Right lobe of liver (tissue), 6 donors: ENCODE results near the gene CEACAM6. TPM values are rescaled to one million over a fixed set of nuclear protein-coding genes. Genes with fewer than 3 reads are reported as not detected.
"Not testable (repeated sequence)": the region's sequence is repeated elsewhere in the genome, so short reads cannot be mapped to it uniquely, and the experiment has no call there.

Experiments
- ATAC-seq, 4 donors: fragments of 200-7000 bp; cut with Tn5 transposase; one replicate each; pipeline ENCODE4 v1.9.1; 2020; ENCODE audit warnings: mild to moderate bottlenecking in 4 of 4, moderate library complexity in 4 of 4
- DNase-seq, 3 donors: peaks; one replicate each; pipeline ENCODE4 v3.0.0-alpha.2; 2020
- H3K27ac ChIP-seq, 3 donors: fragments of 200-600 bp; one replicate each; pipeline ENCODE4 v1.8.0; 2022
- H3K27me3 ChIP-seq, 2 donors: fragments of 200-600 bp; one replicate each; pipeline ENCODE4 v1.8.0; 2022
- H3K36me3 ChIP-seq, 4 donors: fragments of 200-600 bp; sonication (generic) in 1 of 4; one replicate each; pipeline versions ENCODE4 v1.5.1 to v1.8.0; 2017 to 2022; ENCODE audit warnings: control low read depth in 1 of 4
- H3K4me1 ChIP-seq, 4 donors: fragments of 200-600 bp; sonication (generic) in 1 of 4; one replicate each; pipeline versions ENCODE4 v1.5.1 to v1.8.0; 2017 to 2022; ENCODE audit warnings: control low read depth in 1 of 4
- H3K4me3 ChIP-seq, 3 donors: fragments of 200-600 bp; one replicate each; pipeline ENCODE4 v1.8.0; 2022
- H3K9me3 ChIP-seq, 4 donors: fragments of 200-600 bp; sonication (generic) in 1 of 4; one replicate each; pipeline versions ENCODE4 v1.5.1 to v1.8.0; 2017 to 2022; ENCODE audit warnings: control low read depth in 1 of 4
- POLR2A ChIP-seq: fragments of 450-650 bp; IDR thresholded peaks from one replicate; pipeline ENCODE4 v1.6.1; 2017; ENCODE audit warnings: antibody characterized with exemption, mild to moderate bottlenecking
- WGBS: methylation state at CpG from one replicate; pipeline ENCODE4 v1.1.6; 2018; ENCODE audit warnings: low coverage, low lambda C conversion rate; ENCODE audit not compliant: insufficient coverage; ENCODE audit errors: missing lambda C conversion rate; 5-methylcytosine and 5-hydroxymethylcytosine counted together
- intact Hi-C, 2 donors: fragments of 100-400 bp; cut with DNase I; formaldehyde crosslinking; loops; one replicate each; pipeline versions ENCODE4 v1.11.2 to v1.14.1; 2022
- total RNA-seq, 6 experiments: library from RNA; depleted of rRNA in 2 of 6; stranded (reverse); fragments of >200 nt in 2 of 6; fragmentation: NEBNext Ultra II Directional in 3 of 6; extraction: Animal tissue kit (Norgen Biotek cat#: 25700) in 3 of 6; gene quantifications; one replicate each; pipeline versions ENCODE4 v1.1.0 to v1.2.4, GENCODE V29; 2016 to 2023
- TF ChIP-seq, protein P1 (sequence below), 4 donors: fragments of 200-600 bp in 3 of 4; fragments of 450-650 bp in 1 of 4; IDR thresholded peaks; one replicate each; pipeline versions ENCODE4 v1.5.1 to v1.8.0; 2016 to 2022; ENCODE audit warnings: antibody characterized with exemption in 4 of 4, mild to moderate bottlenecking in 2 of 4
- donor health status: DM: no; HTN: yes; CAD: no.
- donor health status: DM: no; HTN: no; CAD: no.
- donor health status: DM: no; HTN: no; CAD: no.
- donor health status: DM: no; HTN: yes; CAD: no.
- donor health status: DM: no; HTN: yes; CAD: no.

CEACAM6 gene
- total RNA-seq, 6 experiments from 2014 or later: 0.18 to 0.44 (median 0.23) TPM; not detected in 2

- TF ChIP-seq, protein P1, sequence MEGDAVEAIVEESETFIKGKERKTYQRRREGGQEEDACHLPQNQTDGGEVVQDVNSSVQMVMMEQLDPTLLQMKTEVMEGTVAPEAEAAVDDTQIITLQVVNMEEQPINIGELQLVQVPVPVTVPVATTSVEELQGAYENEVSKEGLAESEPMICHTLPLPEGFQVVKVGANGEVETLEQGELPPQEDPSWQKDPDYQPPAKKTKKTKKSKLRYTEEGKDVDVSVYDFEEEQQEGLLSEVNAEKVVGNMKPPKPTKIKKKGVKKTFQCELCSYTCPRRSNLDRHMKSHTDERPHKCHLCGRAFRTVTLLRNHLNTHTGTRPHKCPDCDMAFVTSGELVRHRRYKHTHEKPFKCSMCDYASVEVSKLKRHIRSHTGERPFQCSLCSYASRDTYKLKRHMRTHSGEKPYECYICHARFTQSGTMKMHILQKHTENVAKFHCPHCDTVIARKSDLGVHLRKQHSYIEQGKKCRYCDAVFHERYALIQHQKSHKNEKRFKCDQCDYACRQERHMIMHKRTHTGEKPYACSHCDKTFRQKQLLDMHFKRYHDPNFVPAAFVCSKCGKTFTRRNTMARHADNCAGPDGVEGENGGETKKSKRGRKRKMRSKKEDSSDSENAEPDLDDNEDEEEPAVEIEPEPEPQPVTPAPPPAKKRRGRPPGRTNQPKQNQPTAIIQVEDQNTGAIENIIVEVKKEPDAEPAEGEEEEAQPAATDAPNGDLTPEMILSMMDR (IDR thresholded peaks at IDR 0.05): no peak
- no peak for TF ChIP-seq POLR2A
- H3K27ac ChIP-seq: no peak overlapping the region
Observed at GRCh38 chr19:41784743-41785142, 29.4 kb downstream of the CEACAM6 start.

GRCh38 chr19:41785653-41786052 lies 30.3 kb downstream of the CEACAM6 start:
- 1% methylated on average over 10 of the region's 10 CpGs for WGBS
- intact Hi-C loops: no loop called here
- Histone ChIP-seq H3K27me3 (peaks cover 0 to 15% of the 10 kb centered on the region in 2 donors), H3K9me3 (no peaks in the 10 kb centered on the region), H3K27ac (no peak overlapping the region), H3K4me3 (no peak overlapping the region), H3K36me3 (no peaks in the 10 kb centered on the region), H3K4me1 (no peaks in the 10 kb centered on the region)
- peak; percentile 83 to 85 (median 84) for ATAC-seq
- DNase-seq: peak in 1 of 3 donors; percentile 41
- TF ChIP-seq, protein P1 (IDR thresholded peaks at IDR 0.05): peak; percentile 45 to 82 (median 80)
- no peak for TF ChIP-seq POLR2A

More at GRCh38 chr19:41784743-41785142, 29.4 kb downstream of the CEACAM6 start:
- H3K27me3 ChIP-seq: peaks cover 0 to 15% of the 10 kb centered on the region in 2 donors
- no peaks in the 10 kb centered on the region for H3K4me1 ChIP-seq
- no peak for ATAC-seq
- no peaks in the 10 kb centered on the region for H3K9me3 ChIP-seq
- 23% methylated on average over 4 of the region's 4 CpGs for WGBS
- intact Hi-C loops: no loop called here
- H3K4me3 ChIP-seq: no peak overlapping the region
- DNase-seq: no peak
- H3K36me3 ChIP-seq: no peaks in the 10 kb centered on the region

DNA sequence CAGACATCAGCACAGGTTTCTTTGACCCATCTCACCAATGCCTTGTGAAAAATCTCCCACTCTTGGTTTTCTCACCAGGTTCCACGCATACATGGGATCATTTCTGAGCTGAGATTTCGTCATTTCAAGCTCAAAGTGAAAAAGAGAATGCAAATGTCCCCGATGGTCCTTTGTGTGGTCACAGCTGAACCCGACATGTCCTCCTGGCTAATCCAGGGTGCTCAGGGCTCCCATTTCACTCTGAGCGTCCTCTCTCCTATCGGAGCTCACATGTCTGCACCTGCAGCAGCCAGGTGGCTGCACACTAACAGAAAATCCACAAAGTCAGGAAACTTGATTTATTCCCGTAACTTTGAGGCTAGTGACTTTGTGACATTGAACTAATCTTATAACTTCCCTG lies 31.7 kb downstream of the CEACAM6 start:
- H3K27ac ChIP-seq: no peak overlapping the region
- DNase-seq (no peak), ATAC-seq (no peak)
- 19% methylated on average over 7 of the region's 7 CpGs for WGBS
- no peaks in the 10 kb centered on the region for H3K4me1 ChIP-seq
- intact Hi-C loops: no loop called here
- H3K4me3 ChIP-seq: no peak overlapping the region
- TF ChIP-seq POLR2A: no peak
- TF ChIP-seq, protein P1 (IDR thresholded peaks at IDR 0.05): no peak
- peaks cover 0 to 15% of the 10 kb centered on the region in 2 donors for H3K27me3 ChIP-seq
- H3K9me3 ChIP-seq: no peaks in the 10 kb centered on the region
- H3K36me3 ChIP-seq: no peaks in the 10 kb centered on the region

DNA sequence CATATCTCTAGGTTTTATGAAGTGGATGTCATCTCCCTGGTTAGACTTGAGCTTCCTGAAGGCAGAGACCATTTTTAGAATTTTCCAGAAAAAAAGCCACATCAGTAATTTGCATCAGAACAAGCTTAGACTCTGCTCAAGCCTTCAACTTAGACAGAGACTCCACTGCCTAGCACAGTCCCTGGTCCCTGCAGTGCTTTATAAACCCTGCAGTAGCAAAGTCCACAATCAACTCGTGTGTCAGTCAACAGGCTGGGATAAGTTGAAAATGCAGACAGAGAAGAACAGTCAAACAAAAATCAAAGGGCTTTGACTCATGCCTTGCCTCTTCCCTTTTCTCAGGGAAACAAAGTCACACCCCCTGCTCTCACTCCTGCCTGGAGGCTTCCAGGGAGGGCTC lies 33.2 kb downstream of the CEACAM6 start:
- H3K36me3 ChIP-seq, H3K27ac ChIP-seq, H3K4me3 ChIP-seq, DNase-seq, H3K4me1 ChIP-seq, ATAC-seq, H3K9me3 ChIP-seq, intact Hi-C loops: not testable (repeated sequence)
- peaks cover 0 to 15% of the 10 kb centered on the region in 2 donors for H3K27me3 ChIP-seq
- no CpG with 5 or more reads among the region's 1 CpG for WGBS

- H3K9me3 ChIP-seq, H3K4me3 ChIP-seq, DNase-seq, H3K27ac ChIP-seq, H3K36me3 ChIP-seq, ATAC-seq, intact Hi-C loops, H3K4me1 ChIP-seq: not testable (repeated sequence)
- peaks cover 0 to 15% of the 10 kb centered on the region in 2 donors for H3K27me3 ChIP-seq
- 53% methylated on average over 4 of the region's 5 CpGs for WGBS
Observed at GRCh38 chr19:41789053-41789452, 33.7 kb downstream of the CEACAM6 start.
